H9 (cell line): ENCODE data around the gene TPD52L1. TPM values are rescaled to one million over a fixed set of nuclear protein-coding genes. Genes with fewer than 3 reads are reported as not detected.

ENCODE experiments used
- DNase-seq: peaks from one replicate; pipeline ENCODE4 v3.0.0-alpha.2; 2017
- H2AFZ ChIP-seq: one replicate; pipeline ENCODE4 v1.6.1; 2013; ENCODE audit warnings: mild to moderate bottlenecking, low read length, control low read depth, moderate library complexity
- H2AK5ac ChIP-seq: 2 replicates; pipeline ENCODE4 v1.6.1; 2013; ENCODE audit warnings: low read length, control low read depth, mixed read lengths; ENCODE audit not compliant: insufficient read length
- H2BK120ac ChIP-seq: one replicate; pipeline ENCODE4 v1.6.1; 2013; ENCODE audit warnings: low read depth, mild to moderate bottlenecking, low read length, control low read depth, inconsistent platforms; ENCODE audit not compliant: poor library complexity, severe bottlenecking
- H2BK12ac ChIP-seq: 2 replicates; pipeline ENCODE4 v1.6.1; 2013; ENCODE audit warnings: low read length, control low read depth, mixed read lengths, low read depth; ENCODE audit not compliant: insufficient read length
- H2BK15ac ChIP-seq: 2 replicates; pipeline ENCODE4 v1.6.1; 2013; ENCODE audit warnings: low read depth, low read length, control low read depth
- H2BK20ac ChIP-seq: one replicate; pipeline ENCODE4 v1.6.1; 2013; ENCODE audit warnings: low read depth, mild to moderate bottlenecking, low read length, control low read depth, inconsistent platforms; ENCODE audit not compliant: poor library complexity, severe bottlenecking
- H2BK5ac ChIP-seq: 2 replicates; pipeline ENCODE4 v1.6.1; 2013; ENCODE audit warnings: low read length, control low read depth, mixed read lengths; ENCODE audit not compliant: insufficient read length
- H3K14ac ChIP-seq: 2 replicates; pipeline ENCODE4 v1.6.1; 2013; ENCODE audit warnings: low read length, control low read depth; ENCODE audit not compliant: insufficient read depth
- H3K18ac ChIP-seq: 2 replicates; pipeline ENCODE4 v1.6.1; 2013; ENCODE audit warnings: low read depth, mild to moderate bottlenecking, mixed read lengths, low read length, control low read depth; ENCODE audit not compliant: insufficient read length
- H3K23ac ChIP-seq: 2 replicates; pipeline ENCODE4 v1.6.1; 2013; ENCODE audit warnings: low read length, control low read depth, mixed read lengths, low read depth; ENCODE audit not compliant: insufficient read length
- H3K23me2 ChIP-seq: 2 replicates; pipeline ENCODE4 v1.6.1; 2013; ENCODE audit warnings: low read depth, mild to moderate bottlenecking, mixed read lengths, low read length, control low read depth; ENCODE audit not compliant: insufficient read length, poor library complexity, severe bottlenecking
- H3K27ac ChIP-seq: 2 replicates; pipeline ENCODE4 v1.5.1; 2013; ENCODE audit warnings: low read length, control low read depth, mixed read lengths, low read depth; ENCODE audit not compliant: insufficient read length
- H3K27me3 ChIP-seq: 2 replicates; pipeline ENCODE4 v1.6.1; 2013; ENCODE audit warnings: low read length, control low read depth, inconsistent platforms; ENCODE audit not compliant: insufficient read depth
- H3K4ac ChIP-seq: 2 replicates; pipeline ENCODE4 v1.6.1; 2013; ENCODE audit warnings: low read depth, mild to moderate bottlenecking, control low read depth, inconsistent platforms, low read length, moderate library complexity
- H3K4me1 ChIP-seq: 2 replicates; pipeline ENCODE4 v1.6.1; 2013; ENCODE audit warnings: low read length, control low read depth, inconsistent platforms; ENCODE audit not compliant: insufficient read depth
- H3K4me2 ChIP-seq: 2 replicates; pipeline ENCODE4 v1.6.1; 2013; ENCODE audit warnings: low read length, control low read depth, mixed read lengths; ENCODE audit not compliant: insufficient read length, insufficient read depth
- H3K56ac ChIP-seq: 2 replicates; pipeline ENCODE4 v1.6.1; 2013; ENCODE audit warnings: low read depth, mild to moderate bottlenecking, mixed read lengths, low read length, control low read depth; ENCODE audit not compliant: insufficient read length
- H3K79me1 ChIP-seq: 2 replicates; pipeline ENCODE4 v1.6.1; 2013; ENCODE audit warnings: low read depth, mild to moderate bottlenecking, moderate library complexity, low read length, control low read depth, inconsistent platforms; ENCODE audit not compliant: insufficient read depth, poor library complexity, severe bottlenecking
- H3K79me2 ChIP-seq: 2 replicates; pipeline ENCODE4 v1.6.1; 2013; ENCODE audit warnings: low read length, control low read depth, inconsistent platforms; ENCODE audit not compliant: insufficient read depth
- H3K9ac ChIP-seq: 2 replicates; pipeline ENCODE4 v1.6.1; 2013; ENCODE audit warnings: low read length, control low read depth, mixed read lengths; ENCODE audit not compliant: insufficient read length; ENCODE audit errors: extremely low read depth
- H3K9me3 ChIP-seq: one replicate; pipeline ENCODE4 v1.6.1; 2013; ENCODE audit warnings: low read depth, low read length, inconsistent platforms; ENCODE audit not compliant: control insufficient read depth
- H3T11ph ChIP-seq: one replicate; pipeline ENCODE4 v1.6.1; 2013; ENCODE audit warnings: mild to moderate bottlenecking, low read length, control low read depth, inconsistent platforms
- H4K20me1 ChIP-seq: one replicate; pipeline ENCODE4 v1.6.1; 2013; ENCODE audit not compliant: control insufficient read depth, insufficient read length, insufficient read depth
- H4K5ac ChIP-seq: 2 replicates; pipeline ENCODE4 v1.6.1; 2013; ENCODE audit warnings: low read depth, mild to moderate bottlenecking, mixed read lengths, low read length, control low read depth; ENCODE audit not compliant: insufficient read length
- H4K8ac ChIP-seq: replicated peaks from 2 replicates; pipeline ENCODE4 v1.6.1; 2013; ENCODE audit warnings: low read length, control low read depth, mixed read lengths, low read depth; ENCODE audit not compliant: insufficient read length
- H4K91ac ChIP-seq: 2 replicates; pipeline ENCODE4 v1.6.1; 2013; ENCODE audit warnings: low read depth, mild to moderate bottlenecking, moderate library complexity, mixed read lengths, low read length, control low read depth; ENCODE audit not compliant: insufficient read length
- H3K27ac Mint-ChIP-seq, 3 experiments: 2 replicates in 2 of 3; 3 replicates in 1 of 3; pipeline ENCODE4 v1.8.0; 2020 to 2021; ENCODE audit warnings: mixed read lengths in 3 of 3, mild to moderate bottlenecking in 1 of 3, moderate library complexity in 1 of 3
- H3K27me3 Mint-ChIP-seq: 2 replicates; pipeline ENCODE4 v1.8.0; 2021; ENCODE audit warnings: low read depth, mild to moderate bottlenecking, moderate library complexity, mixed read lengths
- H3K36me3 Mint-ChIP-seq, 3 experiments: 2 replicates in 2 of 3; 3 replicates in 1 of 3; pipeline ENCODE4 v1.8.0; 2020 to 2021; ENCODE audit warnings: low read depth in 3 of 3, mixed read lengths in 3 of 3; ENCODE audit not compliant: insufficient read depth in 1 of 3
- H3K4me1 Mint-ChIP-seq, 2 experiments: 2 replicates each; pipeline ENCODE4 v1.8.0; 2020; ENCODE audit warnings: mixed read lengths in 2 of 2
- H3K4me3 Mint-ChIP-seq, 2 experiments: 2 replicates in 1 of 2; 3 replicates in 1 of 2; pipeline ENCODE4 v1.8.0; 2020 to 2021; ENCODE audit warnings: mild to moderate bottlenecking in 2 of 2, mixed read lengths in 2 of 2, moderate library complexity in 1 of 2
- H3K9me3 Mint-ChIP-seq, 2 experiments: 2 replicates in 1 of 2; 3 replicates in 1 of 2; pipeline ENCODE4 v1.8.0; 2020; ENCODE audit warnings: mild to moderate bottlenecking in 2 of 2, mixed read lengths in 2 of 2, moderate library complexity in 1 of 2
- WGBS: extraction: QIAGEN DNeasy Blood & Tissue Kit; methylation state at CpG from one replicate; pipeline ENCODE4 v1.1.7; 2013; ENCODE audit warnings: missing lambda C conversion rate, low lambda C conversion rate, mixed read lengths; ENCODE audit not compliant: insufficient read length; ENCODE audit errors: extremely low coverage; 5-methylcytosine and 5-hydroxymethylcytosine counted together
- total RNA-seq: library from RNA; stranded (reverse); gene quantifications from 2 replicates; pipeline ENCODE4 v1.2.1, GENCODE V29; 2021
- TF ChIP-seq, protein P1 (sequence below): fragments of 200-600 bp; sonication (generic); conservative IDR thresholded peaks from 3 replicates; pipeline ENCODE4 v1.8.0; 2021; ENCODE audit warnings: antibody characterized with exemption, mild to moderate bottlenecking

TPD52L1 gene
- total RNA-seq, 1 experiment from 2014 or later: 6.6 TPM

DNA sequence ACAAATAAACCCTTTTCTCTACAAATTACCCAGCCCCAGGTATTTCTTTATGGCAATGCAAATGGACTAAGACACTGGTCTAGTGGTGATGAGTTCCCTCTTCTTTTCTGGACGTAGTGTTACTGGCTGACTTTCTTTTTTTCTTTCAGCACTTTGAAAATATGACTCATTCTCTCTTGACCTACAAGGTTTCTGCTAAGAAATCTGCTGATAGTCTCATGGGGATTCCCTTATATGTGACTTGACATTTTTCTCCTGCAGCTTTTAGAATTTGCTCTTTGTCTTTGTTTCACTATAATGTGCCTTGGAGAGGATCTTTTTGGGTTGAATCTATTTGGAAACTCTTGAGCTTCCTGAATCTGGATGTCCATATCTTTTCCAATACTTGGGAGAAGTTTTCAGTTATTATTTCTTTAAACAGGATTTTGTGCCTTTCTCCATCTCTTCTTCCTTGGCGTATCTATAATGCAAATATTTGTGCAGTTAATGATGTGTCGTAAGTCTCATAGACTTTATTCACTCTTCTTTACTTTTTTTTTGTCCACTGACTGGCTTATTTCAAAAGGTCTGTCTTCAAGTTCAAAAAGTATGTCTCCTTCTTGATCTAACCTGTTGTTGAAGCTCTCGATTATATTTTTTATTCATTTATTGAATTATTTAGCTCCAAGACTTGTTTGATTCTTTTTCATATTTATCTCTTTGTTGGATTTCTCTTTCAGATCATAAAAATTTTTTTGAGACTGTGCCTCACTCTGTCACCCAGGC lies 42.2 kb upstream of the TPD52L1 start:
- Histone ChIP-seq H2BK20ac (no peak overlapping the region), H4K91ac (no peak overlapping the region), H4K8ac (no peak overlapping the region), H3K9ac (no peak overlapping the region), H2BK5ac (no peak overlapping the region), H3K14ac (no peak overlapping the region), H3K23me2 (no peaks in the 10 kb centered on the region), H2BK12ac (no peak overlapping the region), H3K4me1 (no peaks in the 10 kb centered on the region), H3K56ac (no peak overlapping the region), H3T11ph (no peak overlapping the region), H3K79me1 (no peaks in the 10 kb centered on the region), H2BK15ac (no peak overlapping the region), H2BK120ac (no peak overlapping the region), H3K18ac (no peak overlapping the region), H3K4me2 (no peak overlapping the region), H4K5ac (no peak overlapping the region), H3K27me3 (no peaks in the 10 kb centered on the region), H2AK5ac (no peak overlapping the region), H4K20me1 (no peaks in the 10 kb centered on the region), H3K23ac (no peak overlapping the region), H3K9me3 (no peaks in the 10 kb centered on the region), H3K4ac (no peak overlapping the region), H3K79me2 (no peaks in the 10 kb centered on the region), H3K27ac (no peak overlapping the region), H2AFZ (no peak overlapping the region)
- no CpG with 5 or more reads among the region's 4 CpGs for WGBS
- Mint-ChIP-seq H3K27ac (no peak overlapping the region), H3K9me3 (peaks cover 27 to 37% of the 10 kb centered on the region in 2 experiments), H3K36me3 (peaks cover 8 to 35% (median 13%) of the 10 kb centered on the region in 3 experiments), H3K4me1 (no peaks in the 10 kb centered on the region), H3K27me3 (no peaks in the 10 kb centered on the region), H3K4me3 (no peak overlapping the region)
- TF ChIP-seq, protein P1, sequence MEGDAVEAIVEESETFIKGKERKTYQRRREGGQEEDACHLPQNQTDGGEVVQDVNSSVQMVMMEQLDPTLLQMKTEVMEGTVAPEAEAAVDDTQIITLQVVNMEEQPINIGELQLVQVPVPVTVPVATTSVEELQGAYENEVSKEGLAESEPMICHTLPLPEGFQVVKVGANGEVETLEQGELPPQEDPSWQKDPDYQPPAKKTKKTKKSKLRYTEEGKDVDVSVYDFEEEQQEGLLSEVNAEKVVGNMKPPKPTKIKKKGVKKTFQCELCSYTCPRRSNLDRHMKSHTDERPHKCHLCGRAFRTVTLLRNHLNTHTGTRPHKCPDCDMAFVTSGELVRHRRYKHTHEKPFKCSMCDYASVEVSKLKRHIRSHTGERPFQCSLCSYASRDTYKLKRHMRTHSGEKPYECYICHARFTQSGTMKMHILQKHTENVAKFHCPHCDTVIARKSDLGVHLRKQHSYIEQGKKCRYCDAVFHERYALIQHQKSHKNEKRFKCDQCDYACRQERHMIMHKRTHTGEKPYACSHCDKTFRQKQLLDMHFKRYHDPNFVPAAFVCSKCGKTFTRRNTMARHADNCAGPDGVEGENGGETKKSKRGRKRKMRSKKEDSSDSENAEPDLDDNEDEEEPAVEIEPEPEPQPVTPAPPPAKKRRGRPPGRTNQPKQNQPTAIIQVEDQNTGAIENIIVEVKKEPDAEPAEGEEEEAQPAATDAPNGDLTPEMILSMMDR: no peak
- no peak for DNase-seq
